ENCODE data around the gene ZSCAN25. TPM values are rescaled to one million over a fixed set of nuclear protein-coding genes. Genes with fewer than 3 reads are reported as not detected.

The ZSCAN25 gene
- total RNA-seq (2022; extraction: Qiagen RNA extraction; ENCODE audit: low read depth) = 8.2 to 9.1 TPM (median 8.5 TPM) in 5 replicates

GRCh38 chr7:99616359-99617191, at the start of gene ZSCAN25:
ZSCAN25 (plus strand) TSS chr7:99616946; CDS start chr7:99619607, 2,661 bp downstream.

GRCh38 chr7:99597762-99598501, 18.8 kb upstream of the ZSCAN25 start, which contains the start of gene TMEM225B:
TMEM225B (plus strand) TSS chr7:99598267; CDS start chr7:99604389, 6,122 bp downstream.

GRCh38 chr7:99679400-99680191, 62.9 kb downstream of the ZSCAN25 start, which contains the start of gene CYP3A5:
CYP3A5 (minus strand) TSS chr7:99679996; CDS start chr7:99679896, 100 bp downstream.

Other genes with a start within 250 kb of the ZSCAN25 start
- gene ARPC1B, start 242.2 kb upstream of the ZSCAN25 start, total RNA-seq (2022; extraction: Qiagen RNA extraction; ENCODE audit: low read depth) = 283 to 301 TPM (median 298 TPM) in 5 replicates
- 172 to 211 TPM (median 188 TPM) in 5 replicates for gene PDAP1, start 208.3 kb upstream of the ZSCAN25 start, total RNA-seq (2022; extraction: Qiagen RNA extraction; ENCODE audit: low read depth)
- gene BUD31, start 208.0 kb upstream of the ZSCAN25 start, total RNA-seq (2022; extraction: Qiagen RNA extraction; ENCODE audit: low read depth) = 142 to 167 TPM (median 148 TPM) in 5 replicates
- gene PTCD1, start 178.1 kb upstream of the ZSCAN25 start, total RNA-seq (2022; extraction: Qiagen RNA extraction; ENCODE audit: low read depth) = 4.9 to 7.8 TPM (median 6.6 TPM) in 5 replicates
- gene CPSF4, start 178.0 kb upstream of the ZSCAN25 start, total RNA-seq (2022; extraction: Qiagen RNA extraction; ENCODE audit: low read depth) = 34.5 to 45.3 TPM (median 44.5 TPM) in 5 replicates
- gene ATP5MF, start 150.8 kb upstream of the ZSCAN25 start, total RNA-seq (2022; extraction: Qiagen RNA extraction; ENCODE audit: low read depth) = 865 to 1,452 TPM (median 971 TPM) in 5 replicates
- gene ZNF789, start 144.1 kb upstream of the ZSCAN25 start, total RNA-seq (2022; extraction: Qiagen RNA extraction; ENCODE audit: low read depth) = 7.6 to 9.7 TPM (median 8.4 TPM) in 5 replicates
- gene ZNF394, start 116.7 kb upstream of the ZSCAN25 start, total RNA-seq (2022; extraction: Qiagen RNA extraction; ENCODE audit: low read depth) = 17.6 to 20.7 TPM (median 18.7 TPM) in 5 replicates
- 9.0 to 10.8 TPM (median 9.3 TPM) in 5 replicates for gene ZKSCAN5, start 112.3 kb upstream of the ZSCAN25 start, total RNA-seq (2022; extraction: Qiagen RNA extraction; ENCODE audit: low read depth)
- 4.2 to 8.0 TPM (median 6.6 TPM) in 5 replicates for gene FAM200A, start 64.8 kb upstream of the ZSCAN25 start, total RNA-seq (2022; extraction: Qiagen RNA extraction; ENCODE audit: low read depth)
- 47.4 to 59.2 TPM (median 58.5 TPM) in 5 replicates for gene ZNF655, start 58.3 kb upstream of the ZSCAN25 start, total RNA-seq (2022; extraction: Qiagen RNA extraction; ENCODE audit: low read depth)
- 0.59 to 0.94 TPM (median 0.87 TPM) in 5 replicates for gene TMEM225B, start 18.7 kb upstream of the ZSCAN25 start, total RNA-seq (2022; extraction: Qiagen RNA extraction; ENCODE audit: low read depth)
- 1.1 to 1.6 TPM (median 1.5 TPM) in 5 replicates for gene CYP3A5, start 63.0 kb downstream of the ZSCAN25 start, total RNA-seq (2022; extraction: Qiagen RNA extraction; ENCODE audit: low read depth)
- not detected in 5 replicates for gene CYP3A7, start 118.2 kb downstream of the ZSCAN25 start, total RNA-seq (2022; extraction: Qiagen RNA extraction; ENCODE audit: low read depth)
- gene CYP3A4, start 167.2 kb downstream of the ZSCAN25 start, total RNA-seq (2022; extraction: Qiagen RNA extraction; ENCODE audit: low read depth) = 0.10 TPM in 1 of 5 replicates, not detected in the others
- not detected in 5 replicates for gene CYP3A43, start 211.1 kb downstream of the ZSCAN25 start, total RNA-seq (2022; extraction: Qiagen RNA extraction; ENCODE audit: low read depth)

All from A549 treated with RU486 at 1 μM for 4 hours (cell line).